Mucosa of stomach (tissue), 1 donor: ENCODE measurements around the gene CDC14A.

Experiments used
- H3K27me3 ChIP-seq: one replicate; pipeline ENCODE4 v1.7.0; 2013; ENCODE audit warnings: mild to moderate bottlenecking, low read length; ENCODE audit not compliant: control insufficient read depth, insufficient read depth
- H3K36me3 ChIP-seq: one replicate; pipeline ENCODE4 v1.7.0; 2013; ENCODE audit warnings: low read length; ENCODE audit not compliant: control insufficient read depth, insufficient read depth
- H3K4me1 ChIP-seq: one replicate; pipeline ENCODE4 v1.7.0; 2013; ENCODE audit warnings: mild to moderate bottlenecking, low read length; ENCODE audit not compliant: control insufficient read depth, insufficient read depth
- H3K4me3 ChIP-seq: one replicate; pipeline ENCODE4 v1.7.0; 2013; ENCODE audit warnings: low read length
- H3K9ac ChIP-seq: one replicate; pipeline ENCODE4 v1.7.0; 2013; ENCODE audit warnings: mild to moderate bottlenecking, low read length, moderate library complexity
- H3K9me3 ChIP-seq: one replicate; pipeline ENCODE4 v1.7.0; 2013; ENCODE audit warnings: mild to moderate bottlenecking, low read length, moderate library complexity; ENCODE audit not compliant: control insufficient read depth
- donor health status: Pancreatic carcinoma.

Gene CDC14A

DNA sequence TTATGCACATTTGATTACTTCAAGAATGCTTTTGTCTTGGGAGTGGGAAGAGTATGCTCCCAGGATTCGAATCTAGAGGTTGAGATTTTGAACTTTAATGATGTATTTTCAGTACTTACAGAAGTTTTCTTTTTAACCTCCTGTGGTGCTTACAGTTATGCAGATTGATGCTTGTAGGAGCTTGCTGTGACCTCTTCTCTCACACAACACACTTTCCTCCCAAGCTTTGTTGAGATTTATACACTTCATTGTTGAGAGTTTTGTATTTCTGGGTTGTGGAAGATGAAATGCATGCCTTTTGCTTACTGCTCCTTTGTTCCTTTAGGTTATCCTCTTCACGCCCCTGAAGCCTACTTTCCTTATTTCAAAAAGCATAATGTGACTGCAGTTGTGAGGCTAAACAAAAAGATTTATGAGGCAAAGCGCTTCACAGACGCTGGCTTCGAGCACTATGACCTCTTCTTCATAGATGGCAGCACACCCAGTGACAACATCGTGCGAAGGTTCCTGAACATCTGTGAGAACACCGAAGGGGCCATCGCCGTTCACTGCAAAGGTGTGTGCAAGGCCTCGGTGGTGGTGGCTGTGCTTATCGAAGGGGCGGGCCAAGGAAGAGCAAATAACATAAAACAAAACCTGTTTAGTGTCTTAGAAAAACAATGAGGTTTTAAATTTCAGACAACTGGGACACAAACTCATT lies 110.2 kb downstream of the CDC14A start:
- Histone ChIP-seq H3K4me1 (no peaks in the 10 kb centered on the region), H3K36me3 (no peaks in the 10 kb centered on the region), H3K9me3 (no peaks in the 10 kb centered on the region), H3K27me3 (no peaks in the 10 kb centered on the region), H3K9ac (no peak overlapping the region), H3K4me3 (no peak overlapping the region)

DNA sequence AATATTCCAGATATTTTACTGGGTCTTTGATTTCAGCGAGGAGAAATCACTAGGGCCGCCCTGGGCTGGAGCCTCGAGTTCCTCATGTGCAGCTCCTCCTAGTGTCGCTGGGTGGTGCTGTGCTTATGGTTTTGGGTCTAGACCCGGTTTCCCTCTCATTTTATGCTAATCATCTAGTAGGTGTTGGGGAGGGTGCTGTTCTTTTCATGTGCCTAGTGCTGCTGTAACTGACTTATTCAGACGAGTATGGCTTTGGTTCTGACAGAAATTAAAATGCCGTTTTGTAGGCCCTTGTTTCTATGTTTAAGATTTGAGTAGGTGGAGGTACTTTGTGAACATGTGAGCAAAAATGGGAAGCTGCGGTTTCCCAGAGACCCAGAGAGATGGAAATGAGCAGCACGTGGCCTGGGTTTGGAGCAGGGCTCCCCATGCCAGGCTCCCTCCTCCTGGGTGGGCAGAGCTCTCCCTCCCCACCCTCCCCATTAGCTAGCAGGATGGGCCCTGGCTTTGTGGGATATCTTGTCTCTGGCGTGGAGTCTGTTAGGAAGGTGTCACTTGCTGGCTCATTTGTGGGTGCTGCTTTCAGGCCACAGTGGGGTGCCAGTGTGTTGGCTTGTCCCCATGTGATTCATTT lies 111.6 kb downstream of the CDC14A start:
- H3K4me1 ChIP-seq = no peaks in the 10 kb centered on the region
- no peaks in the 10 kb centered on the region for H3K36me3 ChIP-seq
- H3K9ac ChIP-seq = no peak overlapping the region
- H3K4me3 ChIP-seq = no peak overlapping the region
- no peaks in the 10 kb centered on the region for H3K27me3 ChIP-seq
- no peaks in the 10 kb centered on the region for H3K9me3 ChIP-seq

DNA sequence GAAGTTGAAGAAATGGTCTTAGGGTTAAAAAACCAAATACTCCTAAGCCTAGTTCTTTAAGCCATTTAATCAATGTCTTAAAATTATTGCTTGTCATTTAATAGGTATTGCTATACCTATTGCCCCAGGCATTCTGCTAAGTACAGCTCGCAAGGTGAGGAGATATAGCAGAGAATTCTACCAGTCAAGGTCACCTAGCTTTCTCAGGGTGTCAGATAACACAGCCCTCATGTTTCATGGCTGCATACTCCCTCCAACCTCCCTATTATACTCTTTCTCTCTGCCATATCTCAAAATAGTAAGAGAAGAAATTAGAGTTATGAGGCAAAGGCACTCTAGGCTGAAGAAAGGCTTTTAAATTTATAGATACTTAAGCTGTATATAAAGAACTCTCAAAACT lies 117.3 kb downstream of the CDC14A start:
- Histone ChIP-seq H3K36me3 (no peaks in the 10 kb centered on the region), H3K9ac (no peak overlapping the region), H3K9me3 (no peaks in the 10 kb centered on the region), H3K4me3 (no peak overlapping the region), H3K27me3 (no peaks in the 10 kb centered on the region), H3K4me1 (no peaks in the 10 kb centered on the region)

DNA sequence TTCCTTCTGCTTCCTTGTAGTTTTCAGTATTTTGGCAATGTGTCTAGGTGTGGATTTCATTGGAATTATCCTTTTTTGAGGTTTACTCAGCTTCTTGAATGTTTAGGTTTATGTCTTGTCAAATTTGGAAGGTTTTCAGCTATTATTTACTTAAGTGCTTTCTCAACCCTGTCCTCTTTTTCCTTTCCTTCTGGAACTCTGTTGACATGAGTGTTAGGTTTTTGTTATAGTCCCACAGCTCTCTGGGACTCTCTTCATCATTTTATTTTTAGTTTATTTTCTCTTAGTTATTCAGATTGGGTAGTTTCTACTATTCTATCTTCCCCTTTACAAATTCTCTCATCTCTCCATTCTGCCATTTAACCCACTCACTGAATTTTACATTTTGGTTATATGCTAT lies 122.5 kb downstream of the CDC14A start:
- H3K4me3 ChIP-seq = no peak overlapping the region
- no peaks in the 10 kb centered on the region for H3K4me1 ChIP-seq
- no peaks in the 10 kb centered on the region for H3K27me3 ChIP-seq
- H3K9me3 ChIP-seq = no peaks in the 10 kb centered on the region
- H3K36me3 ChIP-seq = no peaks in the 10 kb centered on the region
- H3K9ac ChIP-seq = no peak overlapping the region

DNA sequence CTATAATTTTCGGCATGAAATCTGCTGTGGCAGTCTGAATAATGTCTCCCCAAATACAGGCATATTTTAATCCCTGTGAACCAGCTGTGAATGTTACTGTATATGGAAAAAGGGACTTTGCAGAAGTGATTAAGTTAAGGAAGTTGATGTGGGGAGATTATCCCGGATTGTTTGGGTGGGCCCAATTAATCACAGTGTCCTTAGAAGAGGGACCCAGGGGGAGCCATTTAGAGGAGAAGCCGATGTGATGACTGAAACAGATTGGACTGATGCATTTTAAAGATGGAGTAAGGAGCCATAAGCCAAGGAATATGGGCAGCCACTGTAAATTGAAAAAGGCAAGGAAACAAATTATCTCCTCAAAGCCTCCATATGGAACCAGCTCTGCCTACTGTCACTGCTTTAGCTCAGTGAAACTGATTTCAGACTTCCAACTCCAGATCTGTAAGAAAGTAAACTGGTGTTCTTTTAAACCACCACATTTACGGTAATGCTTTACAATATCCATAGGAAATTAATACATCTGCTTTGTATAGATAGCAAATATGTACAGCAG lies 124.5 kb downstream of the CDC14A start:
- Histone ChIP-seq H3K36me3 (no peaks in the 10 kb centered on the region), H3K9ac (no peak overlapping the region), H3K27me3 (no peaks in the 10 kb centered on the region), H3K4me3 (no peak overlapping the region), H3K9me3 (no peaks in the 10 kb centered on the region), H3K4me1 (no peaks in the 10 kb centered on the region)

DNA sequence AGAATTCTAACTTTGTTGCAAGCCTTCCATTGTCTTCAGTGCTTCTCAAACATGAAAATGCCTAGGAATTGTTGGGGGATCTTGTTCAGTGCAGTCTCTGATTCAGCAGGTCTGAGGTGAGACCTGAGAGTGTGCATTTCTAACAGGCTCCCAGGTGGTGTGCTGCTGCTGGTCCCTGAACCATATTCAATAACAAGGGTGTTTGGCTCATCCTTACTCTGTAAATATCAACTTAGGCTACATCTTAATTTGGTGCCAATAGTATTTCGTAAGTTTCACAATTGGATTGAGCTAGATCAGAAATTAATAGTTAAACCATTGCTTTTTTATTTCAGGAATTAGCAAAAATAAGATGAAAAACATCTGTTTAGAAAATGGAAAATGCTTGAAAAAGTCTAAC lies 126.5 kb downstream of the CDC14A start:
- Histone ChIP-seq H3K36me3 (no peaks in the 10 kb centered on the region), H3K9me3 (no peaks in the 10 kb centered on the region), H3K4me1 (no peaks in the 10 kb centered on the region), H3K4me3 (no peak overlapping the region), H3K27me3 (no peaks in the 10 kb centered on the region), H3K9ac (no peak overlapping the region)

DNA sequence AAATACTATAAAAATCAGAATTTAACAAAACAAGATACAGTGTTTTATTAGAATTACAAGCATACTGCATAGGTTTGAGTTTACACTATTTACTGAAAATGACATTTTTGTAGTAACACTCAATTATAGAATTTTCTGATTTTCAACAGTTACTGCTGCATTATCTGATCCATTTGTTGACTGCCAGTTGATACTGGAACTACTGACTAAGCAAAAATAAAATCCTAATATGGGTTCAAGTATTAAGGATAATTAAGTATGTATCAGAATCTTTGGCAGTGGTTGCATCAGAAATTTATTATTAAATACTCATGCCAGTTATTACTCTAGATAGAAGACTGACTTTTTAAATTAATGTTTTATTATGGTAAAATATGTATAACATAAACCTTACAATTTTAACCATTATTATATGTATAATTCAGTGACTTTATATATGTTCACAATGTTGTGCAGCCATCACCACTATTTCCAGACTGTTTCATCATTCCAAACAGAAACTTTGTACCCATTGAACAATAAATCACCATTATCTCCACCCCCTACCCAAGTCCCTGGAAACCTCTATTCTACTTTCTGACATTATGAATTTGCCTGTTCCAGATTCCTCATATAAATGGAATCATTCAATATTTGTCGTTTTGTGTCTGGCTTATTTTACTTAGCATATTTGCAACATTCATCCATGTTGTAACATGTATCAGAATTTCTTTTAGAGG lies 127.5 kb downstream of the CDC14A start:
- Histone ChIP-seq H3K9ac (no peak overlapping the region), H3K4me1 (no peaks in the 10 kb centered on the region), H3K27me3 (no peaks in the 10 kb centered on the region), H3K36me3 (no peaks in the 10 kb centered on the region), H3K9me3 (no peaks in the 10 kb centered on the region), H3K4me3 (no peak overlapping the region)

DNA sequence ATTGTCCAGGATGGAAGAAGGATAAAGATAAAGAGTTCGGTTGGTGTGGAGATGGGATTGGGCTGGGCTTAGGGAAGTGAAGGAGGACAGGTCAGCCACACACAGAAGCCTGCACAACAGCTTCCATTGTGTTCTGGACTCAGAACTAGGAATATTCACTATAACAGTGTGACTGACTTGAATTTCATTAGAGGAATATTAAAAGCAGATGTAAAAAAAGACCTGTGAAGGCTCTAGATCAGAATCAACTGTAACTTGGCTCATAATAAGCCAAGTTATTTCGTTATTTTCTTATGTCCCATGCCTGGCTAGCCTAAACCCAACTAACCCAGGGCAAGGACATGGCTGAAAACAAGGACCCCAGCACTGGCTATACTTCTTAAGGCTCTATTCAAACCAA lies 129.0 kb downstream of the CDC14A start:
- Histone ChIP-seq H3K9ac (no peak overlapping the region), H3K4me3 (no peak overlapping the region), H3K27me3 (no peaks in the 10 kb centered on the region), H3K4me1 (no peaks in the 10 kb centered on the region), H3K36me3 (no peaks in the 10 kb centered on the region), H3K9me3 (no peaks in the 10 kb centered on the region)

DNA sequence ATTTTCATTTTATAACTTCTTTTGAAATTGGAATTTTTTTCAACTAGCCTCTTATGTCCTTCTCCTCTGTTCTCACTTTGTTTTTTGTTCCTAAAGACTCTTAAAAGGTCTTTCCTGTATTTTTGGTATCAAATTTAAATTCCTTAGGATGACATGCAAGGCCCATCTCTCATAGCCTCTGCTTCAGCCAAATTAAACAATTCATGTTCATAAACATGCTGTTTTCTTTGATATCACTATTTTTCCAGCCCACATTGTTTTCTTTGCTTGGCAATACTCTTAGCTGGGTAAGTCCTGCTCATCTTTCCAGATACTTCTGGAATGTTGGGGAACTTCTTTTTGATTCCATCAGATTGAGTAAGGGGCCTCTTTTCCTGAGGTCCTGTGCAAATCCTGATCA lies 129.9 kb downstream of the CDC14A start:
- Histone ChIP-seq H3K4me3 (no peak overlapping the region), H3K9me3 (no peaks in the 10 kb centered on the region), H3K36me3 (no peaks in the 10 kb centered on the region), H3K4me1 (no peaks in the 10 kb centered on the region), H3K9ac (no peak overlapping the region), H3K27me3 (no peaks in the 10 kb centered on the region)

DNA sequence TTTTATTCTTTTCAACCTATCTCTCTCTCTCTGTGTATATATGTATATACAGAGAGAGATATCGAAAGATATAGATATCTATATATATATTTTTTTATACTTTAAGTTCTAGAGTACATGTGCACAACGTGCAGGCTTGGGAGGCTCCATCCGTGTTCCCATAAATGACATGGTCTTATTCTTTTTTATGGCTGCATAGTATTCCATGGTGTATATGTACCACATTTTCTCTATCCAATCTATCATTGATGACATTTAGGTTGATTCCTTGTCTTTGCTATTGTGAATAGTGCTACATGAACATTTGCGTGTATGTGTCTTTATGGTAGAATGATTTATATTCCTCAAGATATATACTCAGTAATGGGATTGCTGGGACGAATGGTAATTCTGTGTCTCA lies 130.4 kb downstream of the CDC14A start:
- H3K27me3 ChIP-seq = no peaks in the 10 kb centered on the region
- no peaks in the 10 kb centered on the region for H3K9me3 ChIP-seq
- no peaks in the 10 kb centered on the region for H3K36me3 ChIP-seq
- no peak overlapping the region for H3K9ac ChIP-seq
- no peak overlapping the region for H3K4me3 ChIP-seq
- H3K4me1 ChIP-seq = no peaks in the 10 kb centered on the region

DNA sequence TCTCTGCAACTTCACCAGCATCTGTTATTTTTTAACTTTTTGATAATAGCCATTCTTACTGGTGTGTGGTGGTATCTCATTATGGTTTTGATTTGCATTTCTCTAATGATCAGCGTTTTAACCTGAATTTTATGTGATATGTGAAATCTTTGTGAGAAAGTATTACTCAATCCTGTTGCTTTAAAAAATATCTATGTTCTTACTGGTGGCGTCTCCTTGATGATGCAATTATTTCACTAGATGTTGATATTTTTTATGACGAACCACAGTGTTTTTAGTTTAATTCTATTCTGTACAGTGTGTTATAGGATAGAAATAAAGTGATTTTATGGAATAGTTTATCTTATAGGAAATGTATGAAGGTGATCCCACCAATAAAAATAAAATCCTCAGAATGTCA lies 130.9 kb downstream of the CDC14A start:
- no peaks in the 10 kb centered on the region for H3K4me1 ChIP-seq
- H3K9me3 ChIP-seq = no peaks in the 10 kb centered on the region
- no peak overlapping the region for H3K4me3 ChIP-seq
- H3K9ac ChIP-seq = no peak overlapping the region
- no peaks in the 10 kb centered on the region for H3K27me3 ChIP-seq
- no peaks in the 10 kb centered on the region for H3K36me3 ChIP-seq

DNA sequence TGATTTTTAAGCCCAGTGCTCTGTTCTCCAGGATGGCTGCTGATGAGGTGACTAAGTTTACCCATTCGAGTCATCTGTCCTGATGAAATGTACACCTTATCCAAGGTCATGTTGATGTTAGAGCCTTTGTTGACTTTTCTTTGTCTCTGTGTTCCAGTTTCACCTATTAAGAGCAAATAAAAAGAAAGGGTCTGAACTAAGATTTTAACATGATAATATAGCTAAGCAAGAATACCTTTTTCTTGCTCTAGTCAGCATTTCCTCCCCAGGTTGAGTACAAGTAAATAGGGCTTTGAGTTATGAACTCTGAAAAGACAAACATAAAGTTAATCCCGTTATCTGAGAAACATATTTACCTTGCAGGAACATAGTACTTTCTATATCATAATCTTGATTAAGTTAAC lies 133.6 kb downstream of the CDC14A start:
- Histone ChIP-seq H3K4me3 (no peak overlapping the region), H3K27me3 (no peaks in the 10 kb centered on the region), H3K9ac (no peak overlapping the region), H3K4me1 (no peaks in the 10 kb centered on the region), H3K36me3 (no peaks in the 10 kb centered on the region), H3K9me3 (no peaks in the 10 kb centered on the region)
